Thymus (tissue), 11 donors: Measurements from ENCODE around the gene TJP2. TPM values are rescaled to one million over a fixed set of nuclear protein-coding genes. Genes with fewer than 3 reads are reported as not detected.

Experiments used
- DNase-seq, 9 donors: peaks; one replicate each; pipeline ENCODE4 v3.0.0-alpha.2; 2013; ENCODE audit warnings: low spot score in 9 of 9, low read depth in 6 of 9, missing footprints in 1 of 9
- H3K27ac ChIP-seq, 2 donors: one replicate each; pipeline ENCODE4 v1.5.1; 2013; ENCODE audit warnings: control low read depth in 1 of 2, low read depth in 1 of 2, low read length in 1 of 2, mild to moderate bottlenecking in 1 of 2, moderate library complexity in 1 of 2
- H3K27me3 ChIP-seq, 2 donors: one replicate each; pipeline ENCODE4 v1.5.1; 2013; ENCODE audit warnings: low read length in 1 of 2; ENCODE audit not compliant: control insufficient read depth in 2 of 2, insufficient read depth in 1 of 2
- H3K36me3 ChIP-seq, 2 donors: one replicate each; pipeline ENCODE4 v1.5.1; 2013; ENCODE audit warnings: low read length in 1 of 2, mild to moderate bottlenecking in 1 of 2, moderate library complexity in 1 of 2; ENCODE audit not compliant: control insufficient read depth in 2 of 2, insufficient read depth in 2 of 2
- H3K4me1 ChIP-seq, 2 donors: one replicate each; pipeline ENCODE4 v1.5.1; 2013; ENCODE audit warnings: low read length in 2 of 2; ENCODE audit not compliant: control insufficient read depth in 2 of 2, insufficient read depth in 2 of 2
- H3K4me3 ChIP-seq, 2 donors: one replicate each; pipeline ENCODE4 v1.5.1; 2013; ENCODE audit warnings: low read length in 2 of 2, control low read depth in 1 of 2, mild to moderate bottlenecking in 1 of 2
- H3K9me3 ChIP-seq, 2 donors: one replicate each; pipeline ENCODE4 v1.5.1; 2013; ENCODE audit warnings: low read length in 1 of 2, mild to moderate bottlenecking in 1 of 2; ENCODE audit not compliant: control insufficient read depth in 2 of 2, insufficient read depth in 1 of 2
- WGBS: extraction: QIAGEN DNeasy Blood & Tissue Kit; methylation state at CpG from one replicate; pipeline ENCODE4 v1.1.7; 2013; 5-methylcytosine and 5-hydroxymethylcytosine counted together
- polyA plus RNA-seq: library from polyadenylated mRNA; stranded (reverse); fragments of 200-250 nt; gene quantifications from one replicate; pipeline ENCODE4 v1.2.3, GENCODE V29; 2013
- total RNA-seq: library from RNA; stranded (reverse); fragments of 120-200 nt; gene quantifications from one replicate; pipeline ENCODE4 v1.2.4, GENCODE V29; 2013
- donor health status: healthy.

TJP2 gene
- total and polyA plus RNA-seq, 2 donors, result 31.5 to 45.3 TPM

DNA sequence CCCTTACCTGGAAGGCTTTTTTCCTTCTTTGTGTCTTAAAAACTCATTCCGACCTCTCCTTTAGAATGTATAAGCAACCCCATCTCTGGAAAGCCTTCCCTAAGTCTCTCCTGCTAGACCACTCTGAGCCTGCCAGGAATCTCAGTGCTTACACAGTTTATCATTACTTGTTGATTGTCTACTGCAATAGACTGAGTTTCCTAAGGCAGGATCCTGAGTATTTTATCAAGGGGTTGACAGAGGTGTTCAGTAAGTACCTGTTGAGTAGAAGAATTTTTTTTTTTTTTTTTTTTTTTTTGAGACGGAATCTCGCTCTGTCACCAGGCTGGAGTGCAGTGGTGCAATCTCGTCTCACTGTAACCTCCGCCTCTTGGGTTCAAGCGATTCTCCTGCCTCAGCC, 2.6 kb upstream of the TJP2 start:
- 96% methylated on average over 6 of the region's 6 CpGs for WGBS
- peaks cover 40 to 51% of the 10 kb centered on the region in 2 donors for H3K27me3 ChIP-seq
- H3K4me3 ChIP-seq, result no peak overlapping the region
- no peak for DNase-seq
- H3K27ac ChIP-seq, result no peak overlapping the region
- H3K4me1 ChIP-seq, result peaks cover 6 to 8% of the 10 kb centered on the region in 2 donors
- H3K9me3 ChIP-seq, result peaks cover 0 to 2% of the 10 kb centered on the region in 2 donors
- no peaks in the 10 kb centered on the region for H3K36me3 ChIP-seq

DNA sequence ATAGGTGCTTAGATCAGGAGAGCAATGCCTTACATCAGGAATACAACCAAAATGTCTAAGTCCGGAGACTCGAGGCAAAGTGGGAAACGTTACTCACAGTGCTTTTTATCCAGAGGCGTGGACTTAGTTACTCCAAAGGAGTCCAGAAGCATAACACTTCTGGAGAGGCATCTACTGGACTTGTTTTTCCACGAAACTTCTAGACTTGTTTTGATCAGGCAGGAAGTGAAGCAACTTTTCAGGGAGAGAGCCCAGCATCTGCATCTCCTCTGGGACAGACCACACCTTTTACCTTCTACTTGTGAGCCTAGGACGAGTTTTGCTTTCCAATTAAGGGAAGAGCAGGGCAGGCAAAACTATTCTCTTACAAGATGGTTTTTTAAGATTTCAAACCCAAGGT, 1.2 kb upstream of the TJP2 start:
- H3K4me1 ChIP-seq, result peaks cover 6 to 8% of the 10 kb centered on the region in 2 donors
- WGBS, result 96% methylated on average over 6 of the region's 6 CpGs
- DNase-seq, result no peak
- peaks cover 42 to 55% of the 10 kb centered on the region in 2 donors for H3K27me3 ChIP-seq
- H3K36me3 ChIP-seq, result no peaks in the 10 kb centered on the region
- H3K9me3 ChIP-seq, result peaks cover 0 to 2% of the 10 kb centered on the region in 2 donors
- H3K27ac ChIP-seq, result peak overlapping the region in 1 of 2 donors; percentile 59
- H3K4me3 ChIP-seq, result no peak overlapping the region

DNA sequence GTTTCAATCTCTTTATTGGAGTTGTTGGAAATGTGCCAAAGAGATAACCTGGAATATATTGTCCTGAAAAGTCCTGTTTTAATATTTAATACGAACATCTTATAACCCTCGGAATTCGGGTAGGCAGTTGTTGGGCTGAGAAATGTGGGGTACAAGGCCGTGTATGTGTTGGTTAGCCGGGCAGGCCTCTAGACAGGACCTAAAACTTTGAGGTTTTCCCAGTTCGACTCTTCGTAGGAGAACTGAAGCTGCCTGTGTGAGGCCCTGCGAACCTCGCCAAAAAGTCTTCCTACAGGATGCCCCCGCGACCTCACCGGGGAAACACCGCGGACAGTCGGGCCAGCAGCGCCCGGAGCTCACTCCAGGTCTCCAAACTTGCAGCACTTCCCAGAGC, 583 bp upstream of the TJP2 start:
- no peaks in the 10 kb centered on the region for H3K36me3 ChIP-seq
- peaks cover 0 to 2% of the 10 kb centered on the region in 2 donors for H3K9me3 ChIP-seq
- peaks cover 8 to 11% of the 10 kb centered on the region in 2 donors for H3K4me1 ChIP-seq
- DNase-seq, result no peak
- peak overlapping the region; percentile 12 to 44 for H3K4me3 ChIP-seq
- 13% methylated on average over 17 of the region's 17 CpGs for WGBS
- peaks cover 42 to 55% of the 10 kb centered on the region in 2 donors for H3K27me3 ChIP-seq
- H3K27ac ChIP-seq, result no peak overlapping the region

DNA sequence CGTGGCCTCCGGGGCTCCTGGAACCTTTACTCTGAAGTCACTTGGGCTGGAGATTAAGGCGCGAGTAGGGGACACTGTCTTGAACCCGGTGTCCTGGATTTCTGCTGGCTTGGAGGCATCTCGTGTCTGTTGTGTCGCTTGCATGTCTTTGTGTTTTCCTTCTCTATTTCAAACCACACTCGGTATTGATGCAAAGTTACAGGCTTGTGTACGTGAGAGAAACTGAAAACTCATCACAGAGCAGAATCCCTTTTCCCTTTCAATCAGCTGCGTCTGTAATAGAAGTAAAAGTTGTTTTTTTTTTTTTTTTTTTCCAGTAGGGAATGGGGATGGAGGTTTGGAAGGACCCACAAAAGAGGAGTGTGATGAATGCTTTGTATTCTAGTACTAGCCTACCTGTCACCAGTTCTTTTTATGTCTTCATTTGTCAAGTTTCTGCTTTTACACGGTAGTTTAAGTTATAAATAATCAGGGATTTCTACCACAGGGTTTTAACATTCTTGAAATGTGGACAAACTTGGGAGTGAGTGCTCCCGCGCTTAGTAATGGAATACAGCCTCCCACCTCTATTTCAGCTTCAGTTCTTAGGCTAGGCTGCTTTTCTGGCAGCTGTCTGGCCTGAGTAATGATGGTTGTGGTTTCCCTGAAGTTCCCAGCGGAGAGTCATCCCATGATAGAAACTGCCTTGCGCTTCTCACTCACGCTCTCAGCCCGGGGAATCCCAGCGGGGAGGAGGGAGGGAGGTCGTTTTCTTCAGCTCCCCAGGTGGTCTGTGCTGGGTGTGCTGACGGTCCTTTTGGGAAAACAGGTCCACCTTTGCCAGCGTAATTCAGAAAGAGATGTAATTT, 763 bp downstream of the TJP2 start:
- H3K4me1 ChIP-seq, result peaks cover 11 to 14% of the 10 kb centered on the region in 2 donors
- 9% methylated on average over 21 of the region's 21 CpGs for WGBS

DNA sequence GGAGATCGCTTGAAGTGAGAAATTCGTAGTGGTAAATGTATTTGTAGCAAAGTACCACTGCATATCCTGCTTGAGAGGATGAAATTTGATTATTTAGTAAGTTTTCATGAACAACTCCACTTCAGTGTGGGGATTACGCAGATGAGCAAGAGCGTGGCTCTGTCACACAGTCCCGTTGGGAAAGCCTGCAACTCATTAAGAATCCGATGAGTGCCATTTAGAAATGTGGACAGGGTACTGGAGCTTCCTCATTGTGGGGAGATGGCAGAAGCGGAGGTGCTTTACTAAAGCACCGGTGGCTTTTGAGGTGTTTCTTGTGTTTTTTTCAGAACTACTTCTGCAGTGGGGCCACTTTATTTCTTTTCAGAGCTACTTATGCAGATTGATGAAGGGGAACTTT, 1.4 kb downstream of the TJP2 start:
- WGBS, result 42% methylated on average over 8 of the region's 8 CpGs
- Histone ChIP-seq H3K4me3 (no peak overlapping the region), H3K9me3 (peaks cover 0 to 2% of the 10 kb centered on the region in 2 donors), H3K4me1 (peaks cover 11 to 14% of the 10 kb centered on the region in 2 donors), H3K27me3 (peaks cover 42 to 55% of the 10 kb centered on the region in 2 donors), H3K36me3 (no peaks in the 10 kb centered on the region), H3K27ac (peak overlapping the region; percentile 26 to 53)
- no peak for DNase-seq

More for the DNA sequence above, 763 bp downstream of the TJP2 start:
- peak overlapping the region; percentile 64 to 76 for H3K27ac ChIP-seq
- peak in 1 of 9 donors; percentile 49 for DNase-seq
- H3K36me3 ChIP-seq, result no peaks in the 10 kb centered on the region
- peaks cover 42 to 55% of the 10 kb centered on the region in 2 donors for H3K27me3 ChIP-seq
- peaks cover 0 to 2% of the 10 kb centered on the region in 2 donors for H3K9me3 ChIP-seq
- H3K4me3 ChIP-seq, result peak overlapping the region; percentile 41 to 44

DNA sequence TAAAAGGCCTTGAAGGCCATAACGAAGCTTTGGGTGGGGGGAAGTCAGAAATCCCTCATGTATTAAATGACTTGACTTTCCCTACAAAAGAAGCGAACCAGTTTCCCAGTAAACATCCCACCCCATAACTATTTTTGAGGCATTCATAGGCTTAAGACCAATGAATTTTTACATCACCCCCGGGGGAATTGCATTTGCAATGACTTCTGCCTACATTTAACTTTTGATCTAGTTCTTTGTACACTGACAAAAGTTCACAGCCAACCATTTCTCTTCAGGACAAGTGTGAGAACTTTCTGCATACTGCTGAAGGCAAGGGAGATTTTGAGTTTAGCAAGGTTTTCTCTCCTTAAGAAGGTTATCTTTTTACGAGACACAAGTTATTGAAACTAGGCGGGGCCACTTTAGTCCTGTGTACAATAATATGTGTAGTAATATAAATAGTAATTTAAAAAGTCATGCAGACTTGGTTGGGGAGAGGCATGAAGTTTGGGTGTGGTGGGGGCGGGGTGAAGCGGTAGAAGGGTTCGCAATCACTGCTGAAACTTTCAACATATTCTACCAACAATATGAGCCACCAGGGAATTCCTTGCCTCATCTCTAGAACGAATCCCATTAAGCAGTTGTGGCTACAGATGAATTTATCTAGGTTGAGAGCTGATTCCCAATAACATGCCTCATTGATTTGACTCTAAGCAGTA, 2.5 kb downstream of the TJP2 start:
- no peak overlapping the region for H3K27ac ChIP-seq
- no peak overlapping the region for H3K4me3 ChIP-seq
- H3K27me3 ChIP-seq, result peaks cover 38 to 49% of the 10 kb centered on the region in 2 donors
- peaks cover 0 to 2% of the 10 kb centered on the region in 2 donors for H3K9me3 ChIP-seq
- DNase-seq, result no peak
- 96% methylated on average over 9 of the region's 9 CpGs for WGBS
- H3K36me3 ChIP-seq, result no peaks in the 10 kb centered on the region
- H3K4me1 ChIP-seq, result peaks cover 11 to 14% of the 10 kb centered on the region in 2 donors

DNA sequence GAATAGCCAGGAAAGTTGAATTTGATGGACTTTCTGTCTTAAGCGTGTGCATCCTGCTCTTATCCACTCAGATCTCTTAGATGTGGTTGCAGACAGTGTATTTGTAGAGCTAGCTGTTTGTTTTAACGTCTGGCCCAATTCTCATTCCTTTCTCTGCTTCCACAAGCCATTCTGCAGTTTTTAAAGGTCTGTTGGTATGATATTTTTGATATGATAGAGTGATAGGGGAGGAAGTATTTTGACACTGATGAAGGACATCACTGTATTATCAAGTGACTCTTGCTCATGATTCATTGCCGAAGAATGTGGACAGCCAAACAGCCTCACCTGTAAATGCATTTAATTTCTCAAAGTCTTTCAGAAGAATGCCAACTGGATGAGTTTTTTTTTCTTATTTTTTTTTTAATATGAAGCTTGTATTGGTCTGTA, 4.5 kb downstream of the TJP2 start:
- peaks cover 21 to 30% of the 10 kb centered on the region in 2 donors for H3K27me3 ChIP-seq
- H3K4me1 ChIP-seq, result peaks cover 11 to 13% of the 10 kb centered on the region in 2 donors
- no peak overlapping the region for H3K4me3 ChIP-seq
- H3K27ac ChIP-seq, result no peak overlapping the region
- WGBS, result 32% methylated on average over 3 of the region's 3 CpGs
- peak in 3 of 9 donors; percentile 25 to 75 (median 51) for DNase-seq
- no peaks in the 10 kb centered on the region for H3K36me3 ChIP-seq
- H3K9me3 ChIP-seq, result peaks cover 0 to 2% of the 10 kb centered on the region in 2 donors

DNA sequence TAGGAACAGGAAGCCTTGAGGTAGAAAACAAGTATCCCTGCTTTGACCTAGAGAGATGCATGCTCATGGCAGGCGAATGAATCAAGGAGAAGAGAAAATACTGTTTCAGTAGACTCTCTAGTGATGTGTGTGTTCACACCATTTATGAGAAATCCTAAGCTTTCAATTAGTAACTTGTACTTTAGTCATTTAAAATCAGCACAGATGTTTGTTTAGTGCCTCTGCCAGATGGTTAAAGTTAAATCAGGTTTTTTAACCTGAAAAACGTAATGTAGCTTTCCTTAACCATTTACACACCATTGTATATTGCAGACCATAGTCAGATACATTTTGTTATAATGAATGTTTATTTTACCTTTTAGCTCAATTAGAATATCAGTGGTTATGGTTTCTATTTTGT, 5.0 kb downstream of the TJP2 start:
- DNase-seq, result no peak
- 86% methylated on average over 2 of the region's 2 CpGs for WGBS
- Histone ChIP-seq H3K9me3 (peaks cover 0 to 2% of the 10 kb centered on the region in 2 donors), H3K4me3 (no peak overlapping the region), H3K27ac (no peak overlapping the region), H3K36me3 (no peaks in the 10 kb centered on the region), H3K27me3 (peaks cover 18 to 27% of the 10 kb centered on the region in 2 donors), H3K4me1 (peaks cover 9 to 12% of the 10 kb centered on the region in 2 donors)

DNA sequence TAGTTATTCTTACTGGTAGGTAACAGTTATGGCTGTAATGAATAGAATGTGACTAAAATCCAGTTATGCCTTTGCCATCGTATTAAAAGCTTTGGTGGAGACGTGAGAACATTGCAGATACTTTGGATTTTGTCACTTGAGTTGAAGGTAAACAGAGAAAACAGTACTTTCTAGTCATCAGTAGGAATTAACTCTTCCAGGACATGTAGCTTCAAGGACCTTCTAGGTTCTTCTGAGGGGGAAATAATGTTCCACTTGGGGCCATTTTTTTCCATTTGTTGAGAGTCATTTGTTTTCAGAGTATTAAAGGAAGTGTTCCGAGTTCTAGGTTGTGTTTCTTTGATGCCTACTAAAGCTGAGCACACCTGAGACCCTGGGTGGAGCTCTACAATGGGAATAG, 6.1 kb downstream of the TJP2 start:
- peaks cover 5 to 7% of the 10 kb centered on the region in 2 donors for H3K4me1 ChIP-seq
- no peak overlapping the region for H3K4me3 ChIP-seq
- WGBS, result 94% methylated on average over 3 of the region's 3 CpGs

More for the DNA sequence above, 6.1 kb downstream of the TJP2 start:
- Histone ChIP-seq H3K36me3 (no peaks in the 10 kb centered on the region), H3K9me3 (no peaks in the 10 kb centered on the region), H3K27ac (no peak overlapping the region), H3K27me3 (peaks cover 11 to 15% of the 10 kb centered on the region in 2 donors)
- no peak for DNase-seq
